Osteoblast (primary cell): ENCODE results near the gene PAX2. TPM values are rescaled to one million over a fixed set of nuclear protein-coding genes. Genes with fewer than 3 reads are reported as not detected.

ENCODE experiments used
- DNase-seq: peaks from one replicate; pipeline ENCODE4 v3.0.0; 2011; ENCODE audit warnings: low spot score, mixed read lengths; ENCODE audit not compliant: insufficient read length; ENCODE audit errors: missing footprints
- H2AFZ ChIP-seq: 2 replicates; pipeline ENCODE4 v1.6.0; 2011; ENCODE audit warnings: mild to moderate bottlenecking, low read length
- H3K27ac ChIP-seq: 2 replicates; pipeline ENCODE4 v1.5.1; 2011; ENCODE audit warnings: mild to moderate bottlenecking, low read depth, low read length, moderate library complexity
- H3K27me3 ChIP-seq: 2 replicates; pipeline ENCODE4 v1.6.0; 2012; ENCODE audit warnings: mild to moderate bottlenecking, control low read depth, inconsistent platforms, low read length, moderate library complexity; ENCODE audit not compliant: insufficient read depth
- H3K36me3 ChIP-seq: 2 replicates; pipeline ENCODE4 v1.5.1; 2011; ENCODE audit warnings: mild to moderate bottlenecking, low read length, control low read depth, moderate library complexity; ENCODE audit not compliant: insufficient read depth
- H3K4me1 ChIP-seq: 2 replicates; pipeline ENCODE4 v1.5.1; 2011; ENCODE audit warnings: mild to moderate bottlenecking, low read length, control low read depth, moderate library complexity; ENCODE audit not compliant: insufficient read depth
- H3K4me2 ChIP-seq: 2 replicates; pipeline ENCODE4 v1.6.0; 2011; ENCODE audit warnings: mild to moderate bottlenecking, low read length; ENCODE audit not compliant: insufficient read depth
- H3K4me3 ChIP-seq: fragments of 200-600 bp; sonication (generic); 3 replicates; pipeline ENCODE4 v1.5.1; 2012; ENCODE audit warnings: mild to moderate bottlenecking, low read length, inconsistent platforms; ENCODE audit not compliant: insufficient read depth
- H3K79me2 ChIP-seq: 2 replicates; pipeline ENCODE4 v1.6.0; 2012; ENCODE audit warnings: mild to moderate bottlenecking, low read length, control low read depth, inconsistent platforms; ENCODE audit not compliant: insufficient read depth
- H3K9me3 ChIP-seq: 2 replicates; pipeline ENCODE4 v1.5.1; 2011; ENCODE audit warnings: low read depth, low read length, control low read depth
- H4K20me1 ChIP-seq: 2 replicates; pipeline ENCODE4 v1.6.0; 2012; ENCODE audit warnings: mild to moderate bottlenecking, low read length, control low read depth; ENCODE audit not compliant: insufficient read depth
- total RNA-seq: library from RNA; depleted of rRNA; stranded (reverse); fragments of >200 nt; gene quantifications from 2 replicates; pipeline ENCODE4 v1.2.3, GENCODE V29; 2012
- TF ChIP-seq, protein P1 (sequence below): IDR thresholded peaks from 2 replicates; pipeline ENCODE4 v1.5.1; 2011; ENCODE audit warnings: mild to moderate bottlenecking, low read depth, low read length, moderate library complexity; ENCODE audit errors: extremely low read depth

Gene PAX2
- total RNA-seq, 1 donor, result not detected

DNA sequence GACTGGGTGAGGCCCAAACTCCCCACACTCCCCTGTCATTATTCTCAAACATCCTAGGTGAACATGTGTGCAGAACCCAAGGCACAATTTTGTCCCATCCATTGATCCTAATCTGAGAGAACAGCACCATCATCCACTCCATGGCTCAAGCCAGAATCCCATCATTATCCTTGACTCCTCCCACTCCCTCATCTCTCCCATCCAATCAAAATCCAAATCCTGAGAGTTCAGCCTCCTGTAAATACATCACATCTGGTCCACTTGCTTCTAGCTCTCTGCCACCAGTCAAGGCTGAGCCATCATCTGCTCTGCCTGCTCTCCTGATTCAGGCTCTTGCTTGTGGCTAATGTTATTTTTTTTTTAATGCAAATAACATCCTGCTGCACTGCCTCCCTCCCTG lies 91.5 kb downstream of the PAX2 start:
- Histone ChIP-seq H3K27ac (no peak overlapping the region), H3K4me1 (no peaks in the 10 kb centered on the region), H3K4me2 (no peak overlapping the region), H3K4me3 (no peak overlapping the region), H3K9me3 (no peaks in the 10 kb centered on the region), H3K36me3 (no peaks in the 10 kb centered on the region), H4K20me1 (no peaks in the 10 kb centered on the region), H3K27me3 (peaks cover 42% of the 10 kb centered on the region), H2AFZ (no peak overlapping the region), H3K79me2 (no peaks in the 10 kb centered on the region)
- no peak for DNase-seq
- TF ChIP-seq, protein P1, sequence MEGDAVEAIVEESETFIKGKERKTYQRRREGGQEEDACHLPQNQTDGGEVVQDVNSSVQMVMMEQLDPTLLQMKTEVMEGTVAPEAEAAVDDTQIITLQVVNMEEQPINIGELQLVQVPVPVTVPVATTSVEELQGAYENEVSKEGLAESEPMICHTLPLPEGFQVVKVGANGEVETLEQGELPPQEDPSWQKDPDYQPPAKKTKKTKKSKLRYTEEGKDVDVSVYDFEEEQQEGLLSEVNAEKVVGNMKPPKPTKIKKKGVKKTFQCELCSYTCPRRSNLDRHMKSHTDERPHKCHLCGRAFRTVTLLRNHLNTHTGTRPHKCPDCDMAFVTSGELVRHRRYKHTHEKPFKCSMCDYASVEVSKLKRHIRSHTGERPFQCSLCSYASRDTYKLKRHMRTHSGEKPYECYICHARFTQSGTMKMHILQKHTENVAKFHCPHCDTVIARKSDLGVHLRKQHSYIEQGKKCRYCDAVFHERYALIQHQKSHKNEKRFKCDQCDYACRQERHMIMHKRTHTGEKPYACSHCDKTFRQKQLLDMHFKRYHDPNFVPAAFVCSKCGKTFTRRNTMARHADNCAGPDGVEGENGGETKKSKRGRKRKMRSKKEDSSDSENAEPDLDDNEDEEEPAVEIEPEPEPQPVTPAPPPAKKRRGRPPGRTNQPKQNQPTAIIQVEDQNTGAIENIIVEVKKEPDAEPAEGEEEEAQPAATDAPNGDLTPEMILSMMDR, result no peak

DNA sequence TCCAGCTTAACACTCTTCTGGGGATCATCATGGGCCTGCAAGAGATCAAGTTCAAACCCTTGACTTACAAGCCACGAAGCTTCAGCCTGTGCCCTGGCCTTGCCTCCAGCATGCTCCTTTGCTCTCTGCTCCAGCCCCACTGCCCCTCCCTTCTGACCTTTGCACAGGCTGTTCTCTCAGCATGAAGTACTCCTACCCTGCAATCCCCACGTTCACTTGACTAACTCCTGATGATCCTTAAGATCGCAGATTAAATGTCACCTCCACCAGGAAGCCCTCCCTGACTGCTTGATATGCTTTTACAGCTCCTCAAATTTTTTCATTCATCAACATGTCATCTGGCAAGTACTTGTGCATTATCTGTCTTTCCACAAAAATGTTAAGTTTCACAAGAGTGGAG lies 91.9 kb downstream of the PAX2 start:
- Histone ChIP-seq H3K9me3 (no peaks in the 10 kb centered on the region), H3K36me3 (no peaks in the 10 kb centered on the region), H3K79me2 (no peaks in the 10 kb centered on the region), H3K27me3 (peaks cover 38% of the 10 kb centered on the region), H3K4me3 (no peak overlapping the region), H2AFZ (no peak overlapping the region), H3K4me1 (no peaks in the 10 kb centered on the region), H3K4me2 (no peak overlapping the region), H4K20me1 (no peaks in the 10 kb centered on the region), H3K27ac (no peak overlapping the region)
- DNase-seq, result no peak
- TF ChIP-seq, protein P1, result no peak

DNA sequence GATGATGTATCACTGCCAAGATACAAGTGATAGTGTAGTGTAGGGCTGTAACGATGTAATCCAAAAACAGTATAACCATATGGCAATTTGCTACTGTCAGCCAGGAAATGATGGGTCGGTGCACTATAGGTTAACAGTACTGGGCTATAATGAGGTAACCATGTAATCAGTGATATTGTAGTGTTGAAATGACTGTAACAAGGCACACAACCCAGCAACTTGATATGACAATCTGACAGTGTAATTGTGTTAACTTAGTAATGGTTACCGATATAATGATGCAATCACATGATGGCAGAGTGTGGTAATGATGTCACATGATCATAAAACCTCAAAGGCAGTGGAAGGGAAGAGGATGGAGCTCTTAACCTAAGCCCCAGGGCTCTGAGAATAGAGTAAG lies 93.6 kb downstream of the PAX2 start:
- Histone ChIP-seq H3K27me3 (peaks cover 21% of the 10 kb centered on the region), H3K9me3 (no peaks in the 10 kb centered on the region), H3K36me3 (no peaks in the 10 kb centered on the region), H4K20me1 (no peaks in the 10 kb centered on the region), H3K27ac (no peak overlapping the region), H3K4me3 (no peak overlapping the region), H2AFZ (no peak overlapping the region), H3K4me1 (no peaks in the 10 kb centered on the region), H3K4me2 (no peak overlapping the region), H3K79me2 (no peaks in the 10 kb centered on the region)
- TF ChIP-seq, protein P1, result no peak
- no peak for DNase-seq

DNA sequence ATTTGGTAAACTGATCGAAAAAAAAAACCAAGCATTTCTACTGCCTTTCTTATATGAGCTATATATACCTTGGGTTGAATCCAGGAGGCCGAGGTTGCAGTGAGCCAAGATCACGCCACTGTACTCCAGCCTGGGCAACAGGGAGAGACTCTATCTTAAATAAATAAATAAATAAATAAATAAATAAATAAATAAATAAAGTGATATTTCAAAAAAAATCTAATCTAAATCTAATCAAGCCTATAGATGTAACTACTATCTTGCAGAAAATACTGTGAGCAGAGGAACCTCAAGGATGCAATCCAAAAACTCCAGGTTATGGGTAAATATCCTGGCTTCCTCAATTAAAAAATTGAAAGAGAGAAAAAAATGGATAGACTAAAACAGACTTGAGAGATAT lies 96.1 kb downstream of the PAX2 start:
- Histone ChIP-seq H3K27me3 (peaks cover 14% of the 10 kb centered on the region), H4K20me1 (no peaks in the 10 kb centered on the region), H2AFZ (no peak overlapping the region), H3K4me3 (no peak overlapping the region), H3K4me2 (no peak overlapping the region), H3K36me3 (no peaks in the 10 kb centered on the region), H3K9me3 (no peaks in the 10 kb centered on the region), H3K4me1 (no peaks in the 10 kb centered on the region), H3K27ac (no peak overlapping the region), H3K79me2 (no peaks in the 10 kb centered on the region)
- DNase-seq, result no peak
- TF ChIP-seq, protein P1, result no peak
